Astrocyte (in vitro differentiated cells and primary cell): ENCODE measurements around the gene LYZ. TPM values are rescaled to one million over a fixed set of nuclear protein-coding genes. Genes with fewer than 3 reads are reported as not detected.

Experiments
- DNase-seq: peaks from one replicate; pipeline ENCODE4 v3.0.0-alpha.2; 2010; ENCODE audit warnings: low read depth
- FAIRE-seq: peaks from 2 replicates; lab custom pipeline; 2011; peaks lifted over from hg19 to GRCh38; lab: Jason Lieb, UNC
- H2AFZ ChIP-seq: 2 replicates; pipeline ENCODE4 v1.6.0; 2012; ENCODE audit warnings: low read depth, low read length, inconsistent platforms
- H3K27ac ChIP-seq: 2 replicates; pipeline ENCODE4 v1.5.1; 2011; ENCODE audit warnings: low read depth, low read length, inconsistent platforms
- H3K27me3 ChIP-seq: 2 replicates; pipeline ENCODE4 v1.6.0; 2011; ENCODE audit warnings: low read length, inconsistent platforms; ENCODE audit not compliant: insufficient read depth
- H3K36me3 ChIP-seq: 2 replicates; pipeline ENCODE4 v1.5.1; 2011; ENCODE audit warnings: low read length, inconsistent platforms; ENCODE audit not compliant: insufficient read depth
- H3K4me1 ChIP-seq: 2 replicates; pipeline ENCODE4 v1.5.1; 2011; ENCODE audit warnings: low read length, inconsistent platforms; ENCODE audit not compliant: insufficient read depth
- H3K4me2 ChIP-seq: 2 replicates; pipeline ENCODE4 v1.6.0; 2012; ENCODE audit warnings: low read length, inconsistent platforms
- H3K4me3 ChIP-seq: 2 replicates; pipeline ENCODE4 v1.5.1; 2011; ENCODE audit warnings: low read depth, mild to moderate bottlenecking, low read length, inconsistent platforms; ENCODE audit not compliant: insufficient read depth
- H3K79me2 ChIP-seq: 2 replicates; pipeline ENCODE4 v1.6.0; 2012; ENCODE audit warnings: mild to moderate bottlenecking, low read length, inconsistent platforms; ENCODE audit not compliant: insufficient read depth
- H3K9ac ChIP-seq: 2 replicates; pipeline ENCODE4 v1.6.0; 2012; ENCODE audit warnings: mild to moderate bottlenecking, low read length, inconsistent platforms
- H3K9me3 ChIP-seq: 2 replicates; pipeline ENCODE4 v1.5.1; 2012; ENCODE audit warnings: low read depth, mild to moderate bottlenecking, low read length, inconsistent platforms; ENCODE audit not compliant: insufficient read depth
- H4K20me1 ChIP-seq: 2 replicates; pipeline ENCODE4 v1.6.0; 2012; ENCODE audit warnings: low read length, inconsistent platforms; ENCODE audit not compliant: insufficient read depth
- H3K27ac Mint-ChIP-seq: one replicate; pipeline ENCODE4 v1.8.0; 2021; ENCODE audit warnings: mild to moderate bottlenecking, mixed read lengths; ENCODE audit not compliant: unreplicated experiment
- H3K27me3 Mint-ChIP-seq: one replicate; pipeline ENCODE4 v1.8.0; 2021; ENCODE audit warnings: low read depth, mixed read lengths; ENCODE audit not compliant: unreplicated experiment
- H3K36me3 Mint-ChIP-seq: one replicate; pipeline ENCODE4 v1.8.0; 2021; ENCODE audit warnings: low read depth, mixed read lengths; ENCODE audit not compliant: unreplicated experiment
- H3K4me1 Mint-ChIP-seq: one replicate; pipeline ENCODE4 v1.8.0; 2021; ENCODE audit warnings: low read depth, mixed read lengths; ENCODE audit not compliant: unreplicated experiment
- H3K4me3 Mint-ChIP-seq: one replicate; pipeline ENCODE4 v1.8.0; 2021; ENCODE audit warnings: mild to moderate bottlenecking, moderate library complexity, mixed read lengths; ENCODE audit not compliant: unreplicated experiment
- H3K9me3 Mint-ChIP-seq: one replicate; pipeline ENCODE4 v1.8.0; 2021; ENCODE audit warnings: mild to moderate bottlenecking, mixed read lengths; ENCODE audit not compliant: unreplicated experiment
- CTCF ChIP-seq: IDR thresholded peaks from 2 replicates; pipeline ENCODE4 v1.5.1; 2011; ENCODE audit warnings: low read depth, mild to moderate bottlenecking, inconsistent platforms, low read length, moderate library complexity; ENCODE audit not compliant: insufficient read depth
- EZH2 ChIP-seq: IDR thresholded peaks from 2 replicates; pipeline ENCODE4 v1.6.1; 2012; ENCODE audit warnings: mild to moderate bottlenecking, low read length, inconsistent platforms; ENCODE audit not compliant: insufficient read depth
- total RNA-seq: library from RNA; stranded (reverse); gene quantifications from 2 replicates; pipeline ENCODE4 v1.2.1, GENCODE V29; 2021

The LYZ gene
- total RNA-seq, 1 donor from 2014 or later, result 0.45 TPM

- no peak overlapping the region for H3K4me3 ChIP-seq
- FAIRE-seq (no peak), DNase-seq (no peak)
- no peaks in the 10 kb centered on the region for H4K20me1 ChIP-seq
- H3K4me1 ChIP-seq, result no peaks in the 10 kb centered on the region
- no peak overlapping the region for H3K4me2 ChIP-seq
- no peaks in the 10 kb centered on the region for H3K9me3 Mint-ChIP-seq
- no peak overlapping the region for H3K27ac Mint-ChIP-seq
- H3K4me3 Mint-ChIP-seq, result no peak overlapping the region
- H3K9me3 ChIP-seq, result no peaks in the 10 kb centered on the region
- no peaks in the 10 kb centered on the region for H3K36me3 Mint-ChIP-seq
- H3K27me3 ChIP-seq, result peaks cover 8% of the 10 kb centered on the region
- H2AFZ ChIP-seq, result no peak overlapping the region
- H3K27me3 Mint-ChIP-seq, result peaks cover 8% of the 10 kb centered on the region
- TF ChIP-seq EZH2 (no peak), CTCF (no peak)
- no peaks in the 10 kb centered on the region for H3K4me1 Mint-ChIP-seq
- no peaks in the 10 kb centered on the region for H3K36me3 ChIP-seq
- H3K9ac ChIP-seq, result no peak overlapping the region
- no peak overlapping the region for H3K27ac ChIP-seq
- no peaks in the 10 kb centered on the region for H3K79me2 ChIP-seq
These were observed 10.7 kb upstream of the LYZ start for GRCh38 chr12:69337311-69338090.

- no peaks in the 10 kb centered on the region for H3K79me2 ChIP-seq
- no peaks in the 10 kb centered on the region for H4K20me1 ChIP-seq
- no peak for FAIRE-seq
These were observed 9.9 kb upstream of the LYZ start for GRCh38 chr12:69338120-69338859.

More at GRCh38 chr12:69338120-69338859, 9.9 kb upstream of the LYZ start:
- no peak overlapping the region for H3K4me2 ChIP-seq
- H2AFZ ChIP-seq, result no peak overlapping the region
- Mint-ChIP-seq H3K36me3 (no peaks in the 10 kb centered on the region), H3K9me3 (no peaks in the 10 kb centered on the region), H3K27ac (no peak overlapping the region), H3K27me3 (peaks cover 7% of the 10 kb centered on the region), H3K4me3 (no peak overlapping the region), H3K4me1 (no peaks in the 10 kb centered on the region)
- H3K4me1 ChIP-seq, result no peaks in the 10 kb centered on the region
- H3K4me3 ChIP-seq, result no peak overlapping the region
- no peak for DNase-seq
- no peak overlapping the region for H3K27ac ChIP-seq
- no peak overlapping the region for H3K9ac ChIP-seq
- no peaks in the 10 kb centered on the region for H3K9me3 ChIP-seq
- peaks cover 11% of the 10 kb centered on the region for H3K27me3 ChIP-seq
- H3K36me3 ChIP-seq, result no peaks in the 10 kb centered on the region
- no peak for TF ChIP-seq CTCF
- no peak for TF ChIP-seq EZH2
